T-helper 17 cell (primary cell): ENCODE results near the gene SLC51A. TPM values are rescaled to one million over a fixed set of nuclear protein-coding genes. Genes with fewer than 3 reads are reported as not detected.
A peak's percentile ranks its signal among the peaks of the same experiment; 100 is the strongest.
"Not testable (repeated sequence)": the region's sequence is repeated elsewhere in the genome, so short reads cannot be mapped to it uniquely, and the experiment has no call there.

Experiments used
- ATAC-seq: fragments of 150-1000 bp; cut with Tn5 transposase; 2 replicates; pipeline ENCODE4 v1.10.0; 2021; ENCODE audit warnings: mild to moderate bottlenecking, moderate library complexity
- DNase-seq, 3 donors: peaks; one replicate each; pipeline versions ENCODE4 v3.0.0 to v3.0.0-alpha.2; 2020 to 2021
- H3K9me3 ChIP-seq: one replicate; pipeline ENCODE4 v1.7.0; 2013; ENCODE audit warnings: low read length, mild to moderate bottlenecking; ENCODE audit not compliant: control insufficient read depth, poor library complexity, severe bottlenecking
- H3K27ac Mint-ChIP-seq: one replicate; pipeline ENCODE4 v1.8.0; 2022; ENCODE audit warnings: mild to moderate bottlenecking, moderate library complexity, mixed read lengths
- H3K27me3 Mint-ChIP-seq: one replicate; pipeline ENCODE4 v1.8.0; 2022; ENCODE audit warnings: mixed read lengths
- H3K36me3 Mint-ChIP-seq: one replicate; pipeline ENCODE4 v1.8.0; 2022; ENCODE audit warnings: low read depth, mixed read lengths
- H3K4me1 Mint-ChIP-seq: one replicate; pipeline ENCODE4 v1.8.0; 2022; ENCODE audit warnings: mild to moderate bottlenecking, mixed read lengths
- H3K4me3 Mint-ChIP-seq: one replicate; pipeline ENCODE4 v1.8.0; 2022; ENCODE audit warnings: mild to moderate bottlenecking, moderate library complexity, mixed read lengths
- total RNA-seq, 4 donors: library from RNA in 2 of 4; stranded (reverse) in 2 of 4; gene quantifications; one replicate each; pipeline ENCODE4 v1.2.3 and lab custom pipeline; 2022 to 2026

Gene SLC51A
- total RNA-seq, 2 donors from 2014 or later = not detected

DNA sequence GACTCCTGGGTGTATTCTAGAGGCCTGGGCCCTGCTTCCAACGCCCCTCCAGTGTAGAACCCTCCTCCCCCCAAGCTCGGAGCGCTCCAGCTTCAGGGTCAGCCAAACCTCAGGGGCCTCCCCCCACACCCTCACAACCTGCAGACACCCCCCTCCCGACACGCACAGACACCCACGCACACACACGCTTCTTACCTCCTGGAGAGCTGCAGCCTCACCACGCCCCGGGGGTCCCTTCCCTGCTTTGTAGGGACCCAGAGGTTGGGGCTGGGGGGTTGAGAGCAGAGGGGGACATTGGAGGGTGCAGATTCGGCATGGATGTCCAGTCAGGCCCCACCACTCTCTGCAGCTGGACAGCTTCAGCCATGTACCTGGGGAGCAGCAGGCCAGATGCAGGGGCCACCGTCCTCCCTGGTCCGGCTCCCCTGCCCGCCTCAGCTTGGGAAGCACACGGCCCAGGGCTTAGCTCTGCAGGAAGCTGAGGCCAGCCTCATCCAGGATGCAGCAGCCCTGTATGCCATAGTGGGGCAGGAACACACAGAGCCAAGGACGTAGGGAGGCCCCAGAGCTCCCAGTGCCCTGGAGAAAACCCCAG, 18.2 kb upstream of the SLC51A start:
- H3K9me3 ChIP-seq = no peaks in the 10 kb centered on the region
- H3K4me1 Mint-ChIP-seq = peaks cover 6% of the 10 kb centered on the region
- DNase-seq (no peak), ATAC-seq (no peak)
- no peak overlapping the region for H3K4me3 Mint-ChIP-seq
- no peaks in the 10 kb centered on the region for H3K27me3 Mint-ChIP-seq
- H3K27ac Mint-ChIP-seq = peak overlapping the region; percentile 80
- no peaks in the 10 kb centered on the region for H3K36me3 Mint-ChIP-seq

DNA sequence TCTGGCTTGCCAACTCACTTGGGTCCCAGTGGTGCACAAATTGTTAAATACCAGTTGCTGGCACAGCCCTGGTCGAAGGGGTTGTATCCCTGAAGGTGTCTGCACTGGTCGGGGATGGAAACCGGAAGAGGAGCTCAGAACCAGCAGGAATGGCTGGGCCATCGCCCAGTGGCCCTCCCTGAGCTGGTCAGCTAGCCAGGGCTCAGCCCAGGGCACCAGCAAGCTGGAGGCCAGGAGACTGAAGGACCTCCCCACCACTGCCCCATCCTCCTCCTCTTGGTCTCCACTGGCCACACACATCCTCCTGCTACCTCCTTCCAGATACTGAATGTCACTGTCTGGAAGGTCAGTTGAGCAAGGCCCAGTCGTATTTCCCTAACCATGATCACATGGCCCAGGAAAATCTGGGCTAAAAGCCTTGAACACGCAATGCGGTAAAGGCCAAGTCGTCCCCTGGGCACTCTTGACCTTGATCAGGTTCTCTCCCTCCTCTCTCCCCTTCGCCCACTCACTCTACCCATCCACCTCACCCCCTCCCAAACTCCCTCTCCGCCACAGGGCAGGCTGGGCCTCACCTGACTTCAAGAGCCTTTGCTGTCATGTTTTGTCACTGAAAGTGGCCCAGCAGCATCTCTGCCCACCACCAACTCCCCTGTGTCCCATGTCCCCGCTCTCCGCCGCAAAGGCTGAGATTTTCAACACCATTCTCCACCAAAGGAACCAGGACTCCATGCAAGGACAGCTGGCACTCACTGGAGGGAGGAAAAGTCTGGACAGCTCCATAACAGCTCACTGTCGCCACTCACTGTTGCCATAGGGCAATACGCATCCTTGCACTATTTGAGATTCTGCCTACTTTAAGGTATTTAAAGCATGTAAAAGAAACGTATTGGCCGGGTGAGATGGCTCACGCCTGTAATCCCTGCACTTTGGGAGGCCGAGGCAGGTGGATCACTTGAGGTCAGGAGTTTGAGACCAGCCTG, 17.3 kb upstream of the SLC51A start:
- Mint-ChIP-seq H3K27me3 (no peaks in the 10 kb centered on the region), H3K4me3 (peak overlapping the region; percentile 36), H3K27ac (peak overlapping the region; percentile 80), H3K4me1 (peaks cover 12% of the 10 kb centered on the region), H3K36me3 (no peaks in the 10 kb centered on the region)
- no peaks in the 10 kb centered on the region for H3K9me3 ChIP-seq
- ATAC-seq (no peak), DNase-seq (no peak)

DNA sequence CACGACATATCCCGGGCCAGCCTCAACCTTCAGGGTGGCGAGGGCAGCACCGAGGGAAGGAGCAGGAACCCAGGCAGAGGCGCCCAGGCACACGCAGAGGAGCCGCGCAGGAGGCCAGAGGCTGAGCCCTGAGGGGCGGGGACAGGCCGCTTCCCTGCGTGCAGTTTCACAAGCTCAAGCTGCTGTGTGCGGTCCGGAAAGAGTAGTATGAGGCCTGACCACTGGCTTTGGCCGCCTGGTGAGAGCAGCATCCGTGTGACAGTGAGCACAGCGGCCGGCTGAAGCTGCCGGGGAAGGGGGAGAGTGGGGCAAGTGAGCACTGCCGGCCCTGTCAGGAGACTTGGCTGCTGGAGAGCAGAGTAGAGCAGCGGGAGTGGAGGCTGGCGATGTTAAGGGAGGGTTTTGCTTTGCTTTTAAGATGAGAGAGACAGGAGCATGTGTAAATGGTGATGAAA, 13.8 kb upstream of the SLC51A start:
- no peaks in the 10 kb centered on the region for H3K9me3 ChIP-seq
- H3K4me3 Mint-ChIP-seq = no peak overlapping the region
- ATAC-seq (peak; percentile 22), DNase-seq (no peak)
- H3K36me3 Mint-ChIP-seq = no peaks in the 10 kb centered on the region
- peaks cover 16% of the 10 kb centered on the region for H3K4me1 Mint-ChIP-seq
- no peak overlapping the region for H3K27ac Mint-ChIP-seq
- no peaks in the 10 kb centered on the region for H3K27me3 Mint-ChIP-seq

- H3K36me3 Mint-ChIP-seq = no peaks in the 10 kb centered on the region
These were observed 12.5 kb upstream of the SLC51A start for GRCh38 chr3:196203846-196204245.

GRCh38 chr3:196205442-196206205, 10.7 kb upstream of the SLC51A start:
- not testable (repeated sequence) for DNase-seq, ATAC-seq

More at GRCh38 chr3:196203846-196204245, 12.5 kb upstream of the SLC51A start:
- H3K9me3 ChIP-seq = no peaks in the 10 kb centered on the region
- no peak overlapping the region for H3K27ac Mint-ChIP-seq
- ATAC-seq = no peak
- H3K27me3 Mint-ChIP-seq = no peaks in the 10 kb centered on the region
- peaks cover 16% of the 10 kb centered on the region for H3K4me1 Mint-ChIP-seq
- DNase-seq = no peak
- H3K4me3 Mint-ChIP-seq = no peak overlapping the region

DNA sequence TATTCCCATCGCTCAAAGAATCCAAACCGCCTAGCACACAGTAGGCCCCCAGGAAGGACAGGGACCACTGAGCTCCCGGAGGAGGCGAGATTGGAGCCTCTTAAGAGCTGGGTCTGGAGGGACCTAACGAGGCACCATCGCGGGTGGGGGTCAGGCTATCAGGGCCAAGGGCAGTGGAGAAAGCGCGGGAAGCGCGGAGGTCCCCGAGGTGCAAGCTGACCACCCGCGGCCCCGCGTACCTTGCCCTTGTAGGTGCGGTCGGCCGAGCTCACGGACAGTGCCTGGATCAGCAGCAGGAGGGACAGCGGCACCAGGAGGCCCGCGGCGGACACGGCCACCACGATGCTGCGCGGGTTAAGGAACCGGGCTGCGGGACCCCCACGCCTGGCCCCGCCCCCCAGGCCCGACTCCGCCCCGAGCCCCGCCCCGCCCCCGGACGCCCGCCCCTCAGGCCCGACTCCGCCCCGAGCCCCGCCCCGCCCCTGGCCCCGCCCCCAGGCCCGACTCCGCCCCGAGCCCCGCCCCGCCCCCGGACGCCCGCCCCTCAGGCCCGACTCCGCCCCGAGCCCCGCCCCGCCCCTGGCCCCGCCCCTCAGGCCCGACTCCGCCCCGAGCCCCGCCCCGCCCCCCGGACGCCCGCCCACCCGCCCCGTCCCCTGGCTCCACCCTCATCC, 9.0 kb upstream of the SLC51A start:
- peak; percentile 42 for ATAC-seq
- Mint-ChIP-seq H3K4me1 (peaks cover 16% of the 10 kb centered on the region), H3K36me3 (no peaks in the 10 kb centered on the region), H3K27ac (peak overlapping the region; percentile 5), H3K4me3 (peak overlapping the region; percentile 73), H3K27me3 (no peaks in the 10 kb centered on the region)
- no peaks in the 10 kb centered on the region for H3K9me3 ChIP-seq
- peak in 1 of 3 donors; percentile 27 for DNase-seq

More at GRCh38 chr3:196205442-196206205, 10.7 kb upstream of the SLC51A start:
- H3K36me3 Mint-ChIP-seq, H3K9me3 ChIP-seq, H3K4me3 Mint-ChIP-seq, H3K27me3 Mint-ChIP-seq, H3K27ac Mint-ChIP-seq: not testable (repeated sequence)
- H3K4me1 Mint-ChIP-seq = peaks cover 16% of the 10 kb centered on the region

DNA sequence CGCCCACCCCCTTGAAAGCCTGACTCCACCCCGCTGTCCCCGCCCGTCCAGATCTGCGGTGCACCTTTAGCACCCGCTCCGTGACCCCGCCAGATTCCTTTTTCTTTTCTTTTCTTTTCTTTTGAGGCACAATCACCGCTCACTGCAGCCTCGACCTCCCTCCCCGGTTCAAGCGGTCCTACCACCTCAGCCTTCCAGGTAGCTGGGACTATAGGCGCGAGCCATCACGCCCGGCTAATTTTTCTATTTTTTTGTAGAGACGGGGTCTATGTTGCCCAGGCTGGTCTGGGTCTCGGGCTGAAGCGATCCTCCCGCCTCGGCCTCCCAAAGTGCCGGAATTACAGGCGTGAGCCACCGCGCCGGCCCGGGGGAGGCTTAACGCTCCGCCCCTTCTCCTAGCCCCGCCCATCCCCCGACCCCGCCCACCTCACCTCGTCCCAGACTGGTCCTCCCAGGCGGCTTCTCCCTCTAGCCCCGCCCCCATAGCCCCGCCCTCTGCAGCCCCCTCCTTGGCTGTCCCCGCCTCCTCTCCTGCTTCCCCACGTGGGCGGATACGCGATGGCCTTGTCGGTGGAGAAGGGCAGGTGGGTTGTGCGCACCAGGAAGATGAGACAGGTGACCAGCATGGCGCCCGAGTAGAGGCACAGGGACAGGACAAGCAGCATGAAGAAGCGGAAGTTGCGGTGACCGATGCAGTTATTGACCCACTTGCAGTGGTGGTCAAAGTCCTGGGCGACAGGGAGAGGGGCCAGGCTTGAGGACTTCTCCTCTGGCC, 8.3 kb upstream of the SLC51A start:
- peaks cover 17% of the 10 kb centered on the region for H3K4me1 Mint-ChIP-seq
- ATAC-seq = peak; percentile 78
- H3K36me3 Mint-ChIP-seq = no peaks in the 10 kb centered on the region
- H3K9me3 ChIP-seq = no peaks in the 10 kb centered on the region
- no peak overlapping the region for H3K27ac Mint-ChIP-seq
- DNase-seq = peak; percentile 39 to 71 (median 70)
- peak overlapping the region; percentile 73 for H3K4me3 Mint-ChIP-seq
- H3K27me3 Mint-ChIP-seq = no peaks in the 10 kb centered on the region

GRCh38 chr3:196208942-196209695, 7.2 kb upstream of the SLC51A start:
- Mint-ChIP-seq H3K27ac (no peak overlapping the region), H3K4me3 (peak overlapping the region; percentile 73), H3K27me3 (no peaks in the 10 kb centered on the region), H3K4me1 (peaks cover 8% of the 10 kb centered on the region), H3K36me3 (no peaks in the 10 kb centered on the region)
- ATAC-seq (no peak), DNase-seq (no peak)
- H3K9me3 ChIP-seq = no peaks in the 10 kb centered on the region

GRCh38 chr3:196209944-196210672, 6.2 kb upstream of the SLC51A start:
- DNase-seq, H3K4me1 Mint-ChIP-seq, H3K27me3 Mint-ChIP-seq, H3K36me3 Mint-ChIP-seq, H3K9me3 ChIP-seq, H3K27ac Mint-ChIP-seq, ATAC-seq, H3K4me3 Mint-ChIP-seq: not testable (repeated sequence)

GRCh38 chr3:196210673-196211556, 5.4 kb upstream of the SLC51A start, which contains the start of gene ZDHHC19:
Gene ZDHHC19 (minus strand): TSS chr3:196211400. CDS start chr3:196211315, 85 bp downstream.
- ATAC-seq (no peak), DNase-seq (no peak)
- peaks cover 6% of the 10 kb centered on the region for H3K4me1 Mint-ChIP-seq
- no peaks in the 10 kb centered on the region for H3K36me3 Mint-ChIP-seq
- no peaks in the 10 kb centered on the region for H3K27me3 Mint-ChIP-seq
- H3K9me3 ChIP-seq = no peaks in the 10 kb centered on the region
- no peak within 1 kb of the TSS for H3K27ac Mint-ChIP-seq
- H3K4me3 Mint-ChIP-seq = no peak within 1 kb of the TSS
